ENCODE results near the gene LGR6.
"Not testable (repeated sequence)": the region's sequence is repeated elsewhere in the genome, so short reads cannot be mapped to it uniquely, and the experiment has no call there.

LGR6 gene

DNA sequence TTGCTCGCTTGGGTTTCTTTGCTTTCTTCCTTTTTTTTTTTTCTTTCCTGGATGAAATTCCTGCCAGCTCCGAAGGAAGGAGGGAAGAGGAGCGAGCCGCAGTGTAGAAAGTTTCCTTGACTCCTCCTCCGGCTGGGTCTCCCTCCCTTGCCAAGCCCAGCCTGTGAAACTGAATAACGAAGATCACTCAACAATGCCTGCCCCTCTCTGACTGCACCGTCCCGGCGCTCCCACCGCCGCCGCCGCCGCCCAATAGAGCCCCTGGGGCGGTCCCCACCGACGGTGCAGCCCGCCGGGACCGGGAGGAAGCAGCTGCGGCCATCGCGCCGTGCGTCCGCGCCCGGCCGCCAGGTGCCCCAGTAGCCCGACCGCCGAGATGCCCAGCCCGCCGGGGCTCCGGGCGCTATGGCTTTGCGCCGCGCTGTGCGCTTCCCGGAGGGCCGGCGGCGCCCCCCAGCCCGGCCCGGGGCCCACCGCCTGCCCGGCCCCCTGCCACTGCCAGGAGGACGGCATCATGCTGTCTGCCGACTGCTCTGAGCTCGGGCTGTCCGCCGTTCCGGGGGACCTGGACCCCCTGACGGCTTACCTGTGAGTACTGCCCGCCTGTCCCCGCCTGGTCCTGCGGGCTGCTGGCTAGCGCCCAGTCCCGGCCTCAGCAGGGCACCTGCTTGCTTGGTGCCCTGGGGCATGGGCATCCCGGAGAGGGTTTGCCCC, at the start of gene LGR6:
TSS of gene LGR6 (plus strand) at position 186 of the 714 bp plus-strand sequence. CDS start at position 377, 191 bp downstream.
- DNase-seq, result no peak

- DNase-seq, result peak; percentile 17
Observed at GRCh38 chr1:202144402-202145067, 49.1 kb upstream of the LGR6 start, which contains the start of gene ARL8A. TSS of gene ARL8A (minus strand) at chr1:202144737. CDS start at chr1:202144572, 165 bp downstream.

DNA sequence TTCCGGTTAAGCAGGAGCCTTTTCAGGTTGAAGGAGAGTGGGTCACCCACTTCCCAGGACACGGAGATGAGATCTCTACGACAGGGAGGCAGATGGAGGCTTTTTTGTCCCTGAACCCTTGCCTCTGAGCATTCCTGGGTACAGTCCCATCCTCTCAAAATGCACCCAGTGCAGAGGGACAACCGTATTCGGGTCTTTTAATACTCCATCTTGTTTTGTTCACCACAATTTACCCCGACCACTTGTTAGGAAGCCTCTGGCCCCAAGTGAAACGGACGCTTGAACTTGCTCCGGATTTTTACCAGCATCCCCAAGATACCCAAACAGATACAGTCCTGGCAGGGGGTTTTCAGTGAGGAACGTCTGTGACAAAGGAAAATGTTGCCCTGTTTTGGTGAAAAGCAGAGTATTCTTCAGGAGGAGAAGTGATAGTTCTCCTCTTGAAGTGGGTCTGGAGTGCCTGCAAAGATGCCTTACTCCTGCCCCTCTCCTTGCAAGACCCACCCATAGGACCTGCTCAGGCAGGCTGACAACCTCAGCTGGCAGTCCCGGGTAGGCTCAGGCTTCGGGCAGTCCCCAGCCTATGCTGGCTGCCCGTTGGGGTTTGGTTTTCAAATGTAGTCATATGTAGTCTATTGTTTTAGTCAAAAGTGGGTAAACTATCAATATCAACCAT, 48.4 kb upstream of the LGR6 start:
- DNase-seq, result no peak

- not testable (repeated sequence) for DNase-seq
Observed at GRCh38 chr1:202145744-202146140, 47.9 kb upstream of the LGR6 start.

DNA sequence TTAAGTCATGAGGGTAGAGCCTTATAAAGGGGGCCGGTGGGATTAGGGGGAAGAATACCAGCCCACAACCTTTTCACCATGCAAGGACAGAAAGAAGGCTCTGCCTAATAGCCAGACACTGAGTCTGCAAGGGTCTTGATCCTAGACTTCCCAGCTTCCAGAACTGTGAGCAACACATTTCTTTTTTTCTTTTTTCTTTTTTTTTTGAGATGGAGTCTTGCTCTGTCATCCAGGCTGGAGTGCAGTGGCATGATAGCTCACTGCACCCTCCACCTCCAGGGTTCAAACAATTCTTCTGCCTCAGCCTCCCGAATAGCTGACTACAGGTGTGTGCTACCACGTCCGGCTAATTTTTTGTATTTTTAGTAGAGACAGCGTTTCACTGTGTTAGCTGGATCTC, 47.3 kb upstream of the LGR6 start:
- DNase-seq, result no peak

GRCh38 chr1:202146993-202147392, 46.6 kb upstream of the LGR6 start:
- DNase-seq, result no peak

- DNase-seq, result no peak
Observed at GRCh38 chr1:202148391-202148790, 45.2 kb upstream of the LGR6 start.

DNA sequence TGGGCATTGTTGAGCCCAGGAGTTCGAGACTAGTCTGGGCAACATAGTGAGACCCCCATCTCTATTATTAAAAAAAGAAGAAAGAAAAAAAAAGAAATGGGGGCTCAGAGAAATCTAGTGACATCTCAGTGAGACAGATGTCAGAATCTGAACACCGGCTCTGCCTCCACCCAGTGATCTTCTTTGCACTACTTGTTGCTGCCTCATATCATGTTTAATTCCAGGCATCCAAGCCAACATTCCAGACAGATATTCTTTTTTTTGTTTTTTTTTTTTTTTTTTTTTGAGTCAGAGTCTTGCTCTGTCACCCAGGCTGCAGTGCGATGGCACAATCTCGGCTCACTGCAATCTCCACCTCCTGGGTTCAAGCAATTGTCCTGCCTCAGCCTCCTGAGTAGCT, 44.0 kb upstream of the LGR6 start:
- no peak for DNase-seq

GRCh38 chr1:202150187-202150586, 43.4 kb upstream of the LGR6 start:
- no peak for DNase-seq

- DNase-seq, result no peak
Observed at GRCh38 chr1:202150602-202151001, 43.0 kb upstream of the LGR6 start.

- DNase-seq, result no peak
Observed at GRCh38 chr1:202151045-202151444, 42.6 kb upstream of the LGR6 start.

DNA sequence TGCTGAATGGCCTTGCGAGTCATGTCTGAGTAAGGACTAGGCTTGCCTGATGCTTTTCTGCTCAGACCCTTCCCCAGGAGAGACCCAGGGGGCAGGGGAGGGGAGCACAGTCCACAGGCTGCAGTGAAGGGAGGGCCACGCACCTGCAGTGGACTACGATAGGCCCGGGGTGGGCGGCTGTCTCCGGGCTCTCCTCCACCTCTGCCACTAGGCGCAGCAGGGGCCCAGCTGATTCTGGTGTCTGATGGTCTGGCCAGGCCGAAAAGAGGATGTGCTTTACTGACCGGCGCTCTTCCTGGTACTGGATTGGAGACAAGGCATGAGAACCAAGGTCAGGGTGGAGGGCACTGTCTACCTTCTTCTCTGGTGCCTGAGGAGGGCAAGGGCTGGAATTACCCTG, 41.2 kb upstream of the LGR6 start:
- DNase-seq, result no peak

DNA sequence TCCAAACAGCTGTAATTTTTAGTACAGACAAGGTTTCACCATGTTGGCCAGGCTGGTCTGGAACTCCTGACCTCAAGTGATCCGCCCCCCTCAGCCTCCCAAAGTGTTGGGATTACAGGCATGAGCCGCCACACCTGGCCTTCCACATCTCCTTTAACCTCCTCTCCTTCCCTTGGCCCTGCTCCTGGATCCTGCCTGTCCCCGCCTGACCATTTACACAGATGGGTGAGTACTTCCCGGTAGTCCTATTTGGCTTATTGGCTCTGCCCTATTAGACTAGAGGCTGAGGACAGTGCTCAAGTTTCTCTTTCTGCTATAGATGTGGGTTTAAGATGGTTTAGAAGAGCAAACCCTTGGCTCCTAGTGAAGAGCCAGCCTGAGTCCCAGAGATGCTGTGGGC, 40.3 kb upstream of the LGR6 start:
- DNase-seq, result no peak

DNA sequence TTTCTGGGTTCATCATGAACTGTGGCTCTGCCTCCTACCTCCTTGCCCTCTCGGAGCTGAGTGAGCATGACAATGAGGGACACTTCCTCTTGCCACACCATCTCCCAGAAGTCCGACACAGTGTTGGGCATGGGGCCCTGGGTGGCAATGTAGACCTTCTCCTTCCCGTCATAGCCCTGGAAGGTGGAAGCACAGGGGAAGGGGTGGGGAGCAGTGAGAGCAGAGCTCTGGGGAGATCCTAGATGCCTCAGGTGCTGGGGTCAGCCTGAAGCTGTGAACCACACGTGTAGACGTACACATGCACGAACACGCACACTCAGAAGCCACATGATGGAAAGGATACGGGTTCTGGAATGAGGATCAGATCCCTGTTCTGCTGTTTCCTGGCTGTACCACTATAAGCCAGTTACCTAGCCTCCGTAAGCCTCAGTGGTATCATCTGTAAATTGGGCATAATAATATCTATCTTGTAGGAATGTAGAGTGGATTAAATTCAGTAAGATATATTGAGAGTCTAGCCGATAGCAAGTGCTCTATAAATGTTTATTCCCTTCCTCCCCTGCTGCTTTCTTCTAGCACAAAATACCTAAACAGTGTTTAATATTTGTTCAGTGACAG, 39.3 kb upstream of the LGR6 start:
- no peak for DNase-seq

DNA sequence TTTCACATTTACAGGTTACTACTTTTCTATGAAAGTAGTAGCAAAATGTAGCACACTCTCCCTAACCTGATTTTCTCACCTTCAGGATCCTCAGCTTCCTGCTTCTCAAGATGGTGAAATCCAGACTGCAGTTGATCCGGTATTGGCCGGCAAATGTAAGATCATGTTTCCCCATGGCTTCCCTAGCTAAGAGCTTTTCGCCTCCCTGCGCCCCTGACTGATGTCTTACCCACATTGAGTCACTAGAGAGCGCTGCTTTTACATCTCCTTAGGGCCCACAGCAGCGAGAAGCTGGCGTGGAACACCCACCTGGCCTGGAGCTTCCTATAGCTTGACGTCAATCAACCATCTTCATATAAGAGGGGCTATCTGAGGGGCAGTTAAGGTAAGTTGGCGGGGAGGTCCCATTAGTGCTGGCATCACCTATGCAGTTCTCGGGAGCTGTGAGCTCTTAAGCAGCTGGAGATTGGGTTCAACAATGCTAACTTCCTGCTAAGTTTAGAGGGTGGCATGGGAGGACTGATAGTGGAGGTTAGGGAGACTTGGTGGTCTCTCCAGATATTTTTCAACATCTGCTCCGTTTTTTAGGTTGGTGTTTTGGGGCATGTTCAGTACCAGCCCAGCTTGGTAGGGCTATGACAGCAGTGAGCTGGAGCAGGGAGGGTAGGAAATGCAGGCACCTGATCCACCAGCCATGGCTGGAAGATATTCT, 38.7 kb upstream of the LGR6 start:
- peak; percentile 75 for DNase-seq

DNA sequence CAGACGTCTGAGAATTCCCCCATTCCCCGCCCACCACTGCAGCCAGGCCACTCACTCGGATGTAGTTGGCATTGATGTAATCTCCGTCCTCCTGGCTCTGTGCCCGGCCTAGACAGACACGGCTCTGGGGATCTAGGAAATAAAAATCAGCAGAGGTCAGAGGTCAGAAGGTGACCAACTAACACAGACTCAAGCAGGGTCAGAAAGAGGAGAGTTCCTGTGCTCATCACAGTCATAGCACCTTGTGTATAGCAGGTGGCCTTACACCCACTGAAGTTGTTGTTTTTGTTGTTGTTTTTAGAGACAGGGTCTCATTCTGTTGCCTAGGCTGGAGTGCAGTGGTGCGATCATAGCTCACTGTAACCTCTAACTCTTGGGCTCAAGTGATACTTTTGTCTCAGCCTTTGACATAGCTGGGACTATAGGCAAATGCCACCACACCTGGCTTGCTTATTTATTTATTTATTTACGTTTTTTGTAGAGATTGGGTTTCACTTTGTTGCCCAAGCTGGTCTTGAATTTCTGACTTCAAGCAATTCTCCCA, 38.0 kb upstream of the LGR6 start:
- DNase-seq, result peak; percentile 36

DNA sequence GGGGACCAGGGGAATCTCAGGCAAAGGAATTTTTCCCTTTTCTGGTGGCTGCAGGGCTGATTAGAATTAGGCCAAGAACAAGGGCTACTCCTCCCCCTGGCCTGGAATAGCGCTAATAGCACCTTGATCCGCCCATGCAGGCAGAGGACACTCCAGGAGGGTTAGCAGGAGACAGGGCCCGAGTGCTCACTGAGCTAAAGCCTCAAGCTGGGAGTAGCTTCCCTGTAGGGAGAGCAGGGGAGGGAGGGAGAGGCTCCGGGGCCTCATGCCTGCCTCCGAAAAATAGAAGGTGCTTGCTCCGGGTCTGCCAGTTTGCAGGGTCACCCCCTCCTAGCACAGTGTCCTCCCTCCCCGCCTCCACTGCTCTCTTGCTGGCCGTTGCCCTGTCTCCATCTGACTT, 37.0 kb upstream of the LGR6 start:
- no peak for DNase-seq

DNA sequence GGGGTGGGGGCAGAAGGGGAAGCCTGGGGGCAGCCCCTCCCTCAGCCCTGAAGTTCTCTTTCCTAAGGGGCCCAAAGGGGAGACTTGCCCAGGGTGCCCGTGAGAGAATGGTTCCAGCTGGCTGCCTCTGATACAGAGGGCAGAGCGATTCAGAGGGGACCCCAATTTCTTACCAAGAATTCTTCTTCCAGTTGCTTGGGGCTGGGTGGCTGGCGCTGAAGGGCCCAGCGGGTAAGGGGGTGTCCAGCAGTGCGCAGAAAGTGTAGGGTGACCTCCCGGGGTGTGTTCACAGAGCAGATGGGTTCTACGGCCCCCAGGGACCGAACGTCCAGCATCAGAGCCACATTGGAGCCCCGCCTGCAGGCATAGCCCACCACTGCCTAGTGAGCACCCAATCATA, 35.7 kb upstream of the LGR6 start:
- no peak for DNase-seq

GRCh38 chr1:202158810-202159533, 34.6 kb upstream of the LGR6 start:
- DNase-seq, result no peak

DNA sequence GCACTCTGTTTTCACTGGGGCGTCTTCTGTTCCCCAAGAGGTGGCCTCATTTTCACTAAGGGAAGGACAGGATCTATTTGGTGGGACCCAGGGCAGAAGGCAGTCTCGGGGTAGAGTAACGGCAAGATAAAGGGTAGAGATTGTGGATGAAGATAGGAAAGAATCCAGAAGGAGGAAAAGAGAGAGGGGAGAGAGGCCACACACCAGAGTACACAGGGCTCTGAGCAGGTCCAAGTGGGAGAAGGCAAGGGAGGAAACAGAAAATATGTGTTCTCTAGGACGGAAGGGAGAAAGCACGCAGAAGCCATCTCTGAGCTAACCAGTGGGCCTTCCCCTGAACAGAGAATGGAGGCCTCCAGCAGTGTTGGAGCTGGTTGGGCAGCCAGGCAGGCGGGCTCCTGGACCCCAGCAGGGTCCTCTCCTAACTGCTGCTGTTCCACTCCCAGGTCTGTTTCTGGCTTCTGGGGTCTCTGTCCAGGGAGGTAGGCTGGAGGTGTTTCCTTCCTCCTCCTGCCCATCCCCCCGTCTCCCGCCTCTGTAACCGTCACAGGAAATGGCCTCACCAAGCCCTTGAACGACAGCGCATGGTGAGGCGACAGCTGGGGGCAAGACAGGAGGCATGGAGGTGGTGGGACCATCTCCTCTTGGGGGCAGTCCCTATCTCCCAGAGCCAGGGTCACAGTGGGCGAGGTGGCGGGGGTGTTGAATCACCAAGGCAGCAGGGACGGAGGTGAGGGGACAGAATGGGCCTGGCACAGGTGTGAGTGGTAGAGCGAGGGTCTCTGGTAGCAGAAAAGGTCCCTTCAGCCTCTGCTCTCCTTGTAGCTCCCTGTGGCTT, 33.8 kb upstream of the LGR6 start:
- DNase-seq, result no peak

GRCh38 chr1:202160377-202160940, 33.1 kb upstream of the LGR6 start, which contains the start of gene PTPN7:
TSS of gene PTPN7 (minus strand) at chr1:202160602. CDS start at chr1:202159402, 1,200 bp downstream.
- no peak for DNase-seq
